Measurements from ENCODE around the gene AKAP7.
A peak's percentile ranks its signal among the peaks of the same experiment; 100 is the strongest.

AKAP7 gene

GRCh38 chr6:131130554-131130940, 4.7 kb upstream of the AKAP7 start:
- no peak for DNase-seq
- no peak for TF ChIP-seq CTCF (IDR thresholded peaks at IDR 0.05; ENCODE audit: low read depth, low read length)
- Histone ChIP-seq H3K9me3 (no peaks in the 10 kb centered on the region), H3K27me3 (peaks cover 16% of the 10 kb centered on the region), H3K4me3 (ENCODE audit: low read depth, low read length) (no peak overlapping the region), H3K36me3 (no peaks in the 10 kb centered on the region), H3K4me1 (no peaks in the 10 kb centered on the region)

- no peak for TF ChIP-seq CTCF (IDR thresholded peaks at IDR 0.05; ENCODE audit: low read depth, low read length)
- H3K9me3 ChIP-seq: no peaks in the 10 kb centered on the region
- no peak for DNase-seq
- H3K4me1 ChIP-seq: no peaks in the 10 kb centered on the region
- no peaks in the 10 kb centered on the region for H3K36me3 ChIP-seq
- peaks cover 28% of the 10 kb centered on the region for H3K27me3 ChIP-seq
- H3K4me3 ChIP-seq (ENCODE audit: low read depth, low read length): no peak overlapping the region
Observed at GRCh38 chr6:131132360-131132759, 2.9 kb upstream of the AKAP7 start.

- peaks cover 28% of the 10 kb centered on the region for H3K27me3 ChIP-seq
- no peaks in the 10 kb centered on the region for H3K36me3 ChIP-seq
- H3K9me3 ChIP-seq: no peaks in the 10 kb centered on the region
- no peak overlapping the region for H3K4me3 ChIP-seq (ENCODE audit: low read depth, low read length)
- H3K4me1 ChIP-seq: no peaks in the 10 kb centered on the region
- no peak for DNase-seq
- no peak for TF ChIP-seq CTCF (IDR thresholded peaks at IDR 0.05; ENCODE audit: low read depth, low read length)
Observed at GRCh38 chr6:131134220-131134979, 867 bp upstream of the AKAP7 start.

GRCh38 chr6:131134980-131135243, 355 bp upstream of the AKAP7 start:
- Histone ChIP-seq H3K4me1 (no peaks in the 10 kb centered on the region), H3K9me3 (no peaks in the 10 kb centered on the region), H3K27me3 (peaks cover 28% of the 10 kb centered on the region), H3K36me3 (no peaks in the 10 kb centered on the region), H3K4me3 (ENCODE audit: low read depth, low read length) (peak overlapping the region; percentile 45)
- TF ChIP-seq CTCF (IDR thresholded peaks at IDR 0.05; ENCODE audit: low read depth, low read length): no peak
- no peak for DNase-seq

GRCh38 chr6:131136021-131136786, 937 bp downstream of the AKAP7 start:
- DNase-seq: no peak

More at GRCh38 chr6:131136021-131136786, 937 bp downstream of the AKAP7 start:
- H3K4me1 ChIP-seq: no peaks in the 10 kb centered on the region
- TF ChIP-seq CTCF (IDR thresholded peaks at IDR 0.05; ENCODE audit: low read depth, low read length): no peak
- no peaks in the 10 kb centered on the region for H3K9me3 ChIP-seq
- H3K27me3 ChIP-seq: peaks cover 28% of the 10 kb centered on the region
- no peaks in the 10 kb centered on the region for H3K36me3 ChIP-seq
- peak overlapping the region; percentile 30 for H3K4me3 ChIP-seq (ENCODE audit: low read depth, low read length)

Measured in BE2C (cell line).